Esophagus muscularis mucosa (tissue), 4 donors: ENCODE results near the gene TBC1D5. TPM values are rescaled to one million over a fixed set of nuclear protein-coding genes. Genes with fewer than 3 reads are reported as not detected.

Experiments
- DNase-seq: peaks from one replicate; pipeline ENCODE4 v3.0.0-alpha.2; 2017; ENCODE audit errors: extremely low spot score
- H3K27ac ChIP-seq, 4 donors: fragments of 200-600 bp; sonication (generic); replicated peaks in 1 of 4; 1 replicate in 3 of 4; 2 replicates in 1 of 4; pipeline ENCODE4 v1.5.1; 2016 to 2019; ENCODE audit warnings: mild to moderate bottlenecking in 1 of 4
- H3K27me3 ChIP-seq, 4 donors: fragments of 200-600 bp; sonication (generic); one replicate each; pipeline versions ENCODE4 v1.5.1 to v1.6.0; 2016 to 2019
- H3K36me3 ChIP-seq, 4 donors: fragments of 200-600 bp; sonication (generic); one replicate each; pipeline ENCODE4 v1.5.1; 2016 to 2019
- H3K4me1 ChIP-seq, 4 donors: fragments of 200-600 bp; sonication (generic); one replicate each; pipeline ENCODE4 v1.5.1; 2016 to 2019
- H3K4me3 ChIP-seq, 4 donors: fragments of 200-600 bp; sonication (generic); 1 replicate in 2 of 4; 2 replicates in 2 of 4; pipeline ENCODE4 v1.5.1; 2016 to 2019; ENCODE audit warnings: mild to moderate bottlenecking in 4 of 4, moderate library complexity in 1 of 4
- H3K9me3 ChIP-seq, 4 donors: fragments of 200-600 bp; sonication (generic); 1 replicate in 3 of 4; 2 replicates in 1 of 4; pipeline ENCODE4 v1.5.1; 2016 to 2019
- CTCF ChIP-seq, 3 experiments: fragments of 200-600 bp in 2 of 3; fragments of 450-650 bp in 1 of 3; sonication (generic) in 2 of 3; IDR thresholded peaks; one replicate each; pipeline ENCODE4 v1.5.1; 2017 to 2019; ENCODE audit warnings: antibody characterized with exemption in 3 of 3, mild to moderate bottlenecking in 2 of 3, moderate library complexity in 1 of 3
- EP300 ChIP-seq: sonication (generic); formaldehyde crosslinking; IDR thresholded peaks from one replicate; pipeline ENCODE4 v1.6.1; 2017; ENCODE audit warnings: antibody characterized with exemption
- POLR2A ChIP-seq: fragments of 450-650 bp; IDR thresholded peaks from one replicate; pipeline ENCODE4 v1.6.1; 2017; ENCODE audit warnings: antibody characterized with exemption, moderate library complexity, mild to moderate bottlenecking, low read depth
- POLR2AphosphoS5 ChIP-seq, 2 donors: sonication (generic); formaldehyde crosslinking; IDR thresholded peaks; one replicate each; pipeline ENCODE4 v1.6.1; 2017; ENCODE audit warnings: antibody characterized with exemption in 2 of 2
- WGBS: methylation state at CpG from one replicate; pipeline ENCODE4 v1.1.5; 2018; 5-methylcytosine and 5-hydroxymethylcytosine counted together
- intact Hi-C: fragments of 100-400 bp; cut with DNase I; formaldehyde crosslinking; loops from one replicate; pipeline ENCODE4 v1.15.1; 2023
- total RNA-seq, 4 donors: library from RNA; depleted of rRNA; stranded (reverse); fragments of >200 nt; gene quantifications; one replicate each; pipeline versions ENCODE4 v1.1.0 to v1.2.1, GENCODE V29; 2016

Gene TBC1D5
- total RNA-seq, 4 donors from 2014 or later, result 54.0 to 83.1 (median 63.6) TPM

- 96% methylated on average over 1 of the region's 1 CpG for WGBS
- no peak overlapping the region for H3K27ac ChIP-seq
- no peaks in the 10 kb centered on the region for H3K4me1 ChIP-seq
- no peak overlapping the region for H3K4me3 ChIP-seq
- intact Hi-C loops, result no loop called here
- TF ChIP-seq POLR2AphosphoS5 (IDR thresholded peaks at IDR 0.05) (no peak), CTCF (IDR thresholded peaks at IDR 0.05) (no peak), POLR2A (no peak), EP300 (no peak)
- no peaks in the 10 kb centered on the region for H3K27me3 ChIP-seq
- no peak for DNase-seq
- H3K36me3 ChIP-seq, result no peaks in the 10 kb centered on the region
- H3K9me3 ChIP-seq, result no peaks in the 10 kb centered on the region
Measured at GRCh38 chr3:17349093-17349492, 393.3 kb downstream of the TBC1D5 start.

- no peaks in the 10 kb centered on the region for H3K27me3 ChIP-seq
- H3K4me1 ChIP-seq, result no peaks in the 10 kb centered on the region
- H3K36me3 ChIP-seq, result no peaks in the 10 kb centered on the region
- no peak overlapping the region for H3K27ac ChIP-seq
- intact Hi-C loops, result no loop called here
- no peak for TF ChIP-seq EP300
- no peak for TF ChIP-seq POLR2A
- TF ChIP-seq CTCF (IDR thresholded peaks at IDR 0.05), result no peak
- no peak for TF ChIP-seq POLR2AphosphoS5 (IDR thresholded peaks at IDR 0.05)
- no peaks in the 10 kb centered on the region for H3K9me3 ChIP-seq
- no peak for DNase-seq
- H3K4me3 ChIP-seq, result no peak overlapping the region
Measured at GRCh38 chr3:17342119-17342518, 400.3 kb downstream of the TBC1D5 start.

GRCh38 chr3:17340693-17341092 lies 401.7 kb downstream of the TBC1D5 start:
- 88% methylated on average over 2 of the region's 2 CpGs for WGBS
- TF ChIP-seq EP300 (no peak), POLR2AphosphoS5 (IDR thresholded peaks at IDR 0.05) (no peak), CTCF (IDR thresholded peaks at IDR 0.05) (no peak), POLR2A (no peak)
- Histone ChIP-seq H3K27me3 (no peaks in the 10 kb centered on the region), H3K36me3 (no peaks in the 10 kb centered on the region), H3K9me3 (no peaks in the 10 kb centered on the region), H3K27ac (no peak overlapping the region), H3K4me3 (no peak overlapping the region), H3K4me1 (peaks cover 5 to 11% (median 8%) of the 10 kb centered on the region in 4 donors)
- intact Hi-C loops, result no loop called here
- no peak for DNase-seq

- Histone ChIP-seq H3K36me3 (no peaks in the 10 kb centered on the region), H3K4me3 (no peak overlapping the region), H3K9me3 (no peaks in the 10 kb centered on the region), H3K27ac (no peak overlapping the region), H3K4me1 (peaks cover 5 to 11% (median 8%) of the 10 kb centered on the region in 4 donors), H3K27me3 (no peaks in the 10 kb centered on the region)
- no peak for TF ChIP-seq EP300
- no peak for TF ChIP-seq CTCF (IDR thresholded peaks at IDR 0.05)
- no peak for TF ChIP-seq POLR2AphosphoS5 (IDR thresholded peaks at IDR 0.05)
- TF ChIP-seq POLR2A, result no peak
- intact Hi-C loops, result no loop called here
- 100% methylated on average over 1 of the region's 1 CpG for WGBS
- no peak for DNase-seq
Measured at GRCh38 chr3:17340261-17340660, 402.2 kb downstream of the TBC1D5 start.

GRCh38 chr3:17339132-17339575 lies 403.3 kb downstream of the TBC1D5 start:
- 67% methylated on average over 6 of the region's 6 CpGs for WGBS
- Histone ChIP-seq H3K36me3 (no peaks in the 10 kb centered on the region), H3K27ac (no peak overlapping the region), H3K4me3 (no peak overlapping the region), H3K27me3 (no peaks in the 10 kb centered on the region), H3K4me1 (peaks cover 5 to 11% (median 8%) of the 10 kb centered on the region in 4 donors), H3K9me3 (no peaks in the 10 kb centered on the region)
- intact Hi-C loops, result no loop called here
- DNase-seq, result no peak
- TF ChIP-seq POLR2A (no peak), EP300 (no peak), POLR2AphosphoS5 (IDR thresholded peaks at IDR 0.05) (no peak), CTCF (IDR thresholded peaks at IDR 0.05) (no peak)
